Right hindlimb (tissue), 1 donor: ENCODE data around the gene RAP1GAP2.
"Not testable (repeated sequence)": the region's sequence is repeated elsewhere in the genome, so short reads cannot be mapped to it uniquely, and the experiment has no call there.

Experiments
- DNase-seq: peaks from one replicate; pipeline ENCODE4 v3.0.0-alpha.2; 2018

RAP1GAP2 gene

GRCh38 chr17:2978116-2978515 is 181.9 kb downstream of the RAP1GAP2 start:
- no peak for DNase-seq

DNA sequence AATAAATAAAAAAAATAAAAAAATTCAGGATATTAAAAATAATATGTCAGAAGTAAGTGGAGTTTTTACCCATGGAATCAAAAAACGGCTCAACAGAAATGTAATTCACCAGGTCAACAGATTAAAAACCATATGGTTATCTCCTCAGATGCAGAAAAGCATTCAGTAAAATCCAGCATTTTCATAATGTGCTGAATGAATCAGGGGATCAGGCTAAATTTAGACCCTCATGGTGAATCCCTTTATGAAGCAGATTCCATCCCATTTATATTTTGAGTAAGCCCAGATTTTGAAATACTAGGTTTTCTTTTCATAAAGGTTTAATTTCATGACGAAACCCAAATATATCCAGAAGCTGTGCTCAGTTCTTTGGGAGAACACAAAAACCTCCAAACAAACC is 182.8 kb downstream of the RAP1GAP2 start:
- DNase-seq, result no peak

GRCh38 chr17:2980211-2980903 is 184.1 kb downstream of the RAP1GAP2 start:
- no peak for DNase-seq

GRCh38 chr17:2980904-2981246 is 184.6 kb downstream of the RAP1GAP2 start:
- DNase-seq, result no peak

GRCh38 chr17:2981325-2981724 is 185.1 kb downstream of the RAP1GAP2 start:
- no peak for DNase-seq

DNA sequence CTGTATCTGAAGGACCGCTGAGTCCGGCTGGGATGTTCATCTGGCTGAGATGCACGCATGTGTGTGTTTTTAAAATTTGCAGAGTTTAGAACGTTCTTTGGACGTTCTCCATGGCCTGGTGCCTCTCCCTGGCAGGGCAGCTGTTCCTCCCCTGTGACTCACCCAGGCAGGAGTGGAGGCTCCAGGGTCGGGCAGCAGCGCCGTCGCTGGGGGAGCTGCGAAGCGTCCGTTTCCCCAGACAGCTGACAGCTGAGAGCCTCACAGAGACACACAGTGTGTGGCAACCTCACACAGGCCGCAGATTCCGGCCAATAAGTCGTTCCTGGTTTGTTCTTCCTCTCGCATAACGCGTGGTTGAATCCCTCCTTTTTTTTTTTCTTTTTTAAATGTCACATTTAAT is 186.6 kb downstream of the RAP1GAP2 start:
- DNase-seq, result peak; percentile 88

DNA sequence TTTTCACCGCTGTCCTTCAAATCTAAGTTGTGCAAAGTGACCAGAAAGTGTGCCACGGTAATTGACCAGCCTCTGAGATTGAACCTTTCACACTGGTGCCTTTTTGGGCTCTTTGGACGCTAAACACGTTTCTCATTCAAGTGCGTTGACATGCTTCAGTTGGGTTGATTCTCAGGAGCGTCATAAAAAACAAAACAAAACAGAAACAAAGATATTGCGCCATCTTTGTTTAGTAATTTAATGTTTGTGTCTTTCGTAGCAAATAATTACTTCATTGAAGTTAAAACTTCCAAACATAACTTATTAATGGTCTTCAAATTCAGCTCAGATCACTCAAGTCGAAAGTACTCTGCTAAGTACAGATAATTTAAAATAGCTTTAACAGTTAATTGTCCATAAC is 187.0 kb downstream of the RAP1GAP2 start:
- DNase-seq, result no peak

DNA sequence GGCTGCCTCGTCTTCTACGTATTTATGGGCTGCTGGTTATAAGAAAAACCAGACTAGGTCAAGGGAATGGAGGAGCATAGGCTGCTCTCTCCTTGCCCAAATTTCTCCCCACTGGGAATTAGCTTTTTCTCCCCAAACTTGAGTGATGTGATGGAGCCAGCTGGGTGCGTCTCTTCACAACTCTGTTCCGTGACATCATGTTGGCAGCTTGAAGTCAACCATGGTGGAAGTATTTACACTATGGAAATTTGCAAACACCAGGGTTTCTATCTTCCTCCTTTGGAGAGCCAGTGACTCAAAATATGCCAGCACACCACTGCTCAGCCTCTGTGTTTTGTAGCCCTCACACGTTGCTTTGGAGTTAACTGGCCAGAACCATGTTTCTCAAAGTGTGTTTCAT is 189.1 kb downstream of the RAP1GAP2 start:
- no peak for DNase-seq

DNA sequence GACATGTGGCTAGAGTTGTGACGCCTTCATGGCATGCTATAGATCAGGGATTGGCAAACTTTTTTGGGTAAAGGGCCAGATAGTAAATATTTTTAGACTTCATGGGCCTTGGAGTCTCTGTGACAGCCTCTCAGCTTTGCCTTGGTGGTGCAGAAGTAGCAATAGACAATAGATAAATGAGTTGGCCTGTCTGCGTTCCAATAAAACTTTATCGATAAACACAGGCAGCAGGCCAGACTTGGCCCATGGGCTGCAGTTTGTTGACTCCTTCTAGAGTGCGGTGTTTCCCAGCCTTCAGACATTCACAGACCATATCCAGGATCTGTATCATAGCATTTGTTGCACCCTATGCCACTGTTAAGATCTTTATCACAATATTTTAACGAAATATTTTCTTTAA is 190.7 kb downstream of the RAP1GAP2 start:
- no peak for DNase-seq

DNA sequence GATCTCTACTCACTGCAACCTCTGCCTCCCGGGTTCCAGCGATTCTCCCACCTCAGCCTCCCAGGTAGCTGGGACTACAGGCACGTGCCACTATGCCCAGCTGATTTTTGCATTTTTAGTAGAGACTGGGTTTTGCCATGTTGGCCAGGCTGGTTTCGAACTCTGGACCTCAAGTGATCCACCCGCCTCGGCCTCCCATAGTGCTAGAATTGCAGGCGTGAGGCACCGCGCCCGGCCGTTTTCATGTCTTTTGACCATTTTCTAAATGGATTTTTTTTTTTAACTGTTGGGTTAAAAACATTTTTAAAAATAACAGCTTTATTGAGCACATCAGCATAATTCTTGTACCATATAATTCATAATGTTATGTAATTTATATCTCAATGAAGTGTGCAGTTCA is 193.2 kb downstream of the RAP1GAP2 start:
- DNase-seq, result not testable (repeated sequence)

- DNase-seq, result no peak
Measured at GRCh38 chr17:2989855-2990254, 193.6 kb downstream of the RAP1GAP2 start.

- no peak for DNase-seq
Measured at GRCh38 chr17:2990396-2990795, 194.2 kb downstream of the RAP1GAP2 start.

DNA sequence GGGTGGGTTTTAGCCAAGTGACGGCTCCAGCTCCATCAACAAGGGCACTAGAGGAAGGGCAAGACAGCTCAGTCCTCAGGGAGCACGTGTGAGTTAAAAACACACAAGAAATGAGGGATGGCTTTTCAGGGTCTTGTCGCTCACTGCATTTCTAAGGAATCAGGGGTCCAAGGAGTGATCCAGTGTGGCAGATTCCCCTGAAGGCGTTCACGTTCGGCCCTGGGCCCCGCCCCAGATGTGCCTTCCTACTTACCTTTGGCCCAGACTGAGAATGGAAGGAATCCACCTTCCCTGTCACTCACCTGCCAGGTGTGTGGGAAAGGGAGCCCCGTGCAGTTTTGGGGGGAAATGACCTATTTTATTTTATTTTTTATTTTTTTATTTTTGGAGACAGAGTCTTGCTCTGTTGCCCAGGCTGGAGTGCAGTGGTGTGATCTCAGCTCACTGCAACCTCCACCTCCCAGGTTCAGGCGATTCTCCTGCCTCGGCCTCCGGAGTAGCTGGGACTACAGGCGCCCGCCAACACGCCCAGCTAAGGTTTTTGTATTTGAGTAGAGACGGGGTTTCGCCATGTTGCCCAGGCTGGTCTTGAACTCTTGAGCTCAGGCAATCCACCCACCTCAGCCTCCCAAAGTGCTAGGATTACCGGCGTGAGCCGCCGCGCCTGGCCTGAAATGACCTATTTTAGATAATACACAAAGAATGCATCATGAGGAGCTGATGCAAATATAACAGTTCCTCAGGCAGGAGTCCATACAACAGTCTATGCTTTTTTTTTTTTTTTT is 195.3 kb downstream of the RAP1GAP2 start:
- not testable (repeated sequence) for DNase-seq

- no peak for DNase-seq
Measured at GRCh38 chr17:2994441-2994840, 198.2 kb downstream of the RAP1GAP2 start.

DNA sequence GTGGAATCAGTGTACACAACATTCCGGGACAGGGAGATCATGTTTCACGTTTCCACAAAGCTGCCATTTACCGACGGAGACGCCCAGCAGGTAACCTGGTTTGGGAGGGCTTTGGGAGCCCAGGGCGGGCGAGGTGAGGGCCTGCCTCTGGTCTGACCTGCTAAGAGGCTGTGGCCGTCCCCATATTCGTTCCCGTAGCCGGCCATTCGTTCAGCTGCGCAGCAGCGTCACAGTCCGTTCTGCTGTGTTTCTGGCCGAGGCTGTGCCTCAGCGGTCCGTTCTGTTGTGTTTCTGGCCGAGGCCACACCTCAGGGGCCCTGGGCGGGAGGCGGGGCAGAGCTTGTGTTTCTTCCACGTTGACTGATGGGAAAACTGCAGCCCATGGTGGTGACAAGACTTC is 199.1 kb downstream of the RAP1GAP2 start:
- DNase-seq, result peak; percentile 61

DNA sequence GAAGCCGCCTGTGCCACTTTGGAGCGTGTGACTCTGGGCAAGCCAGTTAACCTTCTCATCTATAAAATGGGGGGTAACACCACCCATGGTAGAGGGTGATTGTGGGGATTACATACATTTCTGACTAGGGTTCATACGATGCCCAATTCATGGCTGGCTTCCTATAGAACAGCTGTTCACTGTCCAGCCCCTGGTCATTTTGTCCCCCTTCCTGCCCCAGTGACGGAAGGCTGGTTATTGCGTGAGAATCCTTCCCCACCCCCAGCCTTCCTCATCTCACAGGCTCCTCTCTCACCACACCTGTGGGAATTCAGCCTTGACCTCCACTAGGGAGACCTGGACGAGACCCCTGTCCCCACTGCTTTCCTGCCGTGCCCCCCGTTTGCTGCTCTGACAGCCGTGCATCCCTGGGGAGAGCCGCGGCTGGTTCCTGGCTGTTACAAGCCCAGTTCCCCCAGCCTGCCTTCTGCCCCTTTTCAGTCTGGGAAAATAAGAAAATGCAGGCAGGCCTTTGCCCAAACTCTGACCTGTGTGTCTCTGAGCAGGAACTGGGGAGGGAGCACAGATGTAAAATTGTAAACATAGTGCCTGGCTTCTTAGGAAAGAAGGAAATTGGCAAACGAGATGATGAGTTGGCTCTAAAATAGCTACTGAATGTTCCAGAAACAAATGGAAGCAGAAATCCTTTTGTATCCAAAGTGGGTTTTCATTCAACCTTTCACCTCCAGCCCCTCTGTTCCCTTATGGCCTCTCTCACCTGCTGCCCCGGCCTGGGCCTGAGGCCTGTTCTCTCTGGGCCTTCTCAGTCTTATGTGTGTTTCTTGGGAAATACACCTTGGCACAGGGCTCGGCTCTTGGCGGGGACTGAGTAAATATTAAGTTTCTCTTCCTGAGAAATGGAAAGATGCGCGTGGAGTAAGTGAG is 199.9 kb downstream of the RAP1GAP2 start:
- DNase-seq, result no peak

GRCh38 chr17:2996810-2997670 is 200.8 kb downstream of the RAP1GAP2 start:
- no peak for DNase-seq

DNA sequence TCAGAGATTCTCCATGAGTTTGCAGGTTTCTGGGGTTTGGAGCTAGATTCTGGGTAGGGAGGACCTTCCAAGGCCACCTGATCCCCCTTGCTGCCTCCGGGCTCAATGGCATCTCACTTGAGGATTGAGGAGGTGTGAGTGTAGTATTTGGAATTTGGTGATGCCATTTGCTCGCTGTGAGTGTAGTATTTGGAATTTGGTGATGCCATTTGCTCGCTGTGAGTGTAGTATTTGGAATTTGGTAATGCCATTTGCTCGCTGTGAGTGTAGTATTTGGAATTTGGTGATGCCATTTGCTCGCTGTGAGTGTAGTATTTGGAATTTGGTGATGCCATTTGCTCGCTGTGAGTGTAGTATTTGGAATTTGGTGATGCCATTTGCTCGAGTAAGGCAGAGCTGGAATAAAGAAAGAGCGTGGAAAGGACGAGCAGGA is 202.2 kb downstream of the RAP1GAP2 start:
- DNase-seq, result not testable (repeated sequence)

- DNase-seq, result no peak
Measured at GRCh38 chr17:3002538-3003295, 206.5 kb downstream of the RAP1GAP2 start.

- DNase-seq, result no peak
Measured at GRCh38 chr17:3003296-3004149, 207.3 kb downstream of the RAP1GAP2 start.
